Uterus (tissue), 4 donors: Measurements from ENCODE around the gene DBNDD2. TPM values are rescaled to one million over a fixed set of nuclear protein-coding genes. Genes with fewer than 3 reads are reported as not detected.

Experiments used
- DNase-seq, 2 donors: peaks; one replicate each; pipeline ENCODE4 v3.0.0-alpha.2; 2019 to 2020
- H3K27ac ChIP-seq, 2 donors: fragments of 200-600 bp; sonication (generic); 1 replicate in 1 of 2; 2 replicates in 1 of 2; pipeline ENCODE4 v1.5.1; 2016 to 2018
- H3K27me3 ChIP-seq, 2 donors: fragments of 200-600 bp; sonication (generic); one replicate each; pipeline ENCODE4 v1.5.1; 2018 to 2019; ENCODE audit warnings: control low read depth in 1 of 2
- H3K36me3 ChIP-seq, 2 donors: fragments of 200-600 bp; sonication (generic); one replicate each; pipeline ENCODE4 v1.5.1; 2019; ENCODE audit warnings: control low read depth in 1 of 2
- H3K4me1 ChIP-seq, 2 donors: fragments of 200-600 bp; sonication (generic); one replicate each; pipeline ENCODE4 v1.5.1; 2018 to 2019; ENCODE audit warnings: control low read depth in 1 of 2
- H3K4me3 ChIP-seq, 2 donors: fragments of 200-600 bp; sonication (generic); 1 replicate in 1 of 2; 2 replicates in 1 of 2; pipeline ENCODE4 v1.5.1; 2018 to 2019; ENCODE audit warnings: mild to moderate bottlenecking in 1 of 2
- H3K9me3 ChIP-seq, 2 donors: fragments of 200-600 bp; sonication (generic); one replicate each; pipeline ENCODE4 v1.5.1; 2019; ENCODE audit warnings: control low read depth in 1 of 2
- CTCF ChIP-seq, 4 experiments: fragments of 200-600 bp in 2 of 4; fragments of 450-650 bp in 2 of 4; sonication (generic) in 2 of 4; IDR thresholded peaks; one replicate each; pipeline ENCODE4 v1.5.1; 2016 to 2019; ENCODE audit warnings: antibody characterized with exemption in 4 of 4, mild to moderate bottlenecking in 2 of 4, moderate library complexity in 1 of 4
- POLR2A ChIP-seq, 2 donors: fragments of 450-650 bp; IDR thresholded peaks; one replicate each; pipeline ENCODE4 v1.6.1; 2016; ENCODE audit warnings: antibody characterized with exemption in 2 of 2, mild to moderate bottlenecking in 1 of 2, moderate library complexity in 1 of 2
- intact Hi-C: fragments of 100-400 bp; cut with DNase I; formaldehyde crosslinking; loops from one replicate; pipeline ENCODE4 v1.15.1; 2023; ENCODE audit warnings: low total_unique reads
- total RNA-seq, 4 donors: library from RNA; depleted of rRNA in 3 of 4; stranded (reverse); fragments of >200 nt in 3 of 4; gene quantifications; one replicate each; pipeline versions ENCODE4 v1.1.0 to v1.2.4, GENCODE V29; 2014 to 2023
- donor health status: DM: yes; HTN: yes; CAD: no.

DBNDD2 gene
- total RNA-seq, 4 donors from 2014 or later = 7.5 to 84.2 (median 62.4) TPM

GRCh38 chr20:45407067-45407745, 883 bp upstream of the DBNDD2 start:
- Histone ChIP-seq H3K36me3 (no peaks in the 10 kb centered on the region), H3K4me1 (peaks cover 0 to 5% of the 10 kb centered on the region in 2 donors), H3K4me3 (peak overlapping the region; percentile 70 to 74), H3K27ac (peak overlapping the region; percentile 93 to 95), H3K27me3 (no peaks in the 10 kb centered on the region), H3K9me3 (no peaks in the 10 kb centered on the region)
- peak; percentile 7 to 57 for TF ChIP-seq POLR2A (IDR thresholded peaks at IDR 0.05)
- no peak for TF ChIP-seq CTCF (IDR thresholded peaks at IDR 0.05)
- peak; percentile 53 to 62 for DNase-seq
- intact Hi-C loops = no loop called here

- TF ChIP-seq POLR2A (IDR thresholded peaks at IDR 0.05) (no peak), CTCF (IDR thresholded peaks at IDR 0.05) (no peak)
- Histone ChIP-seq H3K36me3 (no peaks in the 10 kb centered on the region), H3K27ac (peak overlapping the region; percentile 93 to 95), H3K4me3 (no peak overlapping the region), H3K4me1 (peaks cover 0 to 5% of the 10 kb centered on the region in 2 donors), H3K27me3 (no peaks in the 10 kb centered on the region), H3K9me3 (no peaks in the 10 kb centered on the region)
- no peak for DNase-seq
- intact Hi-C loops = no loop called here
Observed at GRCh38 chr20:45408646-45409213, 641 bp downstream of the DBNDD2 start.

- Histone ChIP-seq H3K4me3 (no peak overlapping the region), H3K36me3 (no peaks in the 10 kb centered on the region), H3K27me3 (no peaks in the 10 kb centered on the region), H3K4me1 (peaks cover 0 to 5% of the 10 kb centered on the region in 2 donors), H3K9me3 (no peaks in the 10 kb centered on the region), H3K27ac (peak overlapping the region in 1 of 2 donors; percentile 44)
- TF ChIP-seq POLR2A (IDR thresholded peaks at IDR 0.05) (no peak), CTCF (IDR thresholded peaks at IDR 0.05) (no peak)
- DNase-seq = no peak
- intact Hi-C loops = no loop called here
Observed at GRCh38 chr20:45409521-45410272, 1.6 kb downstream of the DBNDD2 start.

- Histone ChIP-seq H3K4me1 (peaks cover 0 to 5% of the 10 kb centered on the region in 2 donors), H3K27me3 (no peaks in the 10 kb centered on the region), H3K4me3 (no peak overlapping the region), H3K9me3 (no peaks in the 10 kb centered on the region), H3K27ac (no peak overlapping the region), H3K36me3 (no peaks in the 10 kb centered on the region)
- intact Hi-C loops = no loop called here
- TF ChIP-seq POLR2A (IDR thresholded peaks at IDR 0.05) (no peak), CTCF (IDR thresholded peaks at IDR 0.05) (no peak)
- no peak for DNase-seq
Observed at GRCh38 chr20:45410887-45411286, 2.8 kb downstream of the DBNDD2 start.

- Histone ChIP-seq H3K27ac (no peak overlapping the region), H3K27me3 (no peaks in the 10 kb centered on the region), H3K9me3 (no peaks in the 10 kb centered on the region), H3K4me1 (peaks cover 11 to 13% of the 10 kb centered on the region in 2 donors), H3K36me3 (no peaks in the 10 kb centered on the region), H3K4me3 (no peak overlapping the region)
- intact Hi-C loops = no loop called here
- TF ChIP-seq CTCF (IDR thresholded peaks at IDR 0.05) (no peak), POLR2A (IDR thresholded peaks at IDR 0.05) (no peak)
- no peak for DNase-seq
Observed at GRCh38 chr20:45412653-45413052, 4.6 kb downstream of the DBNDD2 start.
